Measurements from ENCODE around the gene ADARB1.

ADARB1 gene

GRCh38 chr21:45210461-45210983 lies 136.1 kb downstream of the ADARB1 start:
- TF ChIP-seq EZH2 (IDR thresholded peaks at IDR 0.05; ENCODE audit: borderline replicate concordance, low read length) (no peak), CTCF (IDR thresholded peaks at IDR 0.05; ENCODE audit: low read length) (no peak)
- H3K27ac ChIP-seq (ENCODE audit: low read depth, low read length, poor library complexity, severe bottlenecking), result no peak overlapping the region

GRCh38 chr21:45211661-45212060 lies 137.3 kb downstream of the ADARB1 start:
- Histone ChIP-seq H3K79me2 (ENCODE audit: insufficient read depth, low read length) (no peaks in the 10 kb centered on the region), H3K4me1 (ENCODE audit: insufficient read depth, low read length, severe bottlenecking) (no peaks in the 10 kb centered on the region), H4K20me1 (ENCODE audit: insufficient read depth, low read length) (no peaks in the 10 kb centered on the region), H3K9me2 (ENCODE audit: low read depth, low read length) (peaks cover 2% of the 10 kb centered on the region; the same call in 1 of the 2 replicates), H3K36me3 (ENCODE audit: insufficient read depth, low read length) (no peaks in the 10 kb centered on the region), H3K4me2 (ENCODE audit: low read length) (no peak overlapping the region), H3K9me3 (ENCODE audit: low read length) (no peaks in the 10 kb centered on the region), H3K9ac (ENCODE audit: low read length) (no peak overlapping the region), H3K4me3 (ENCODE audit: low read depth, low read length, poor library complexity, severe bottlenecking) (no peak overlapping the region), H2AFZ (ENCODE audit: low read length) (no peak overlapping the region), H3F3A (ENCODE audit: insufficient read depth, low read length) (no peaks in the 10 kb centered on the region), H3K27me3 (ENCODE audit: insufficient read depth, low read length) (no peaks in the 10 kb centered on the region), H3K27ac (ENCODE audit: low read depth, low read length, poor library complexity, severe bottlenecking) (no peak overlapping the region)
- no peak for TF ChIP-seq CTCF (IDR thresholded peaks at IDR 0.05; ENCODE audit: low read length)
- no peak for TF ChIP-seq EZH2 (IDR thresholded peaks at IDR 0.05; ENCODE audit: borderline replicate concordance, low read length)

More at GRCh38 chr21:45210461-45210983, 136.1 kb downstream of the ADARB1 start:
- no peak overlapping the region for H3K4me3 ChIP-seq (ENCODE audit: low read depth, low read length, poor library complexity, severe bottlenecking)
- no peaks in the 10 kb centered on the region for H3K79me2 ChIP-seq (ENCODE audit: insufficient read depth, low read length)
- H4K20me1 ChIP-seq (ENCODE audit: insufficient read depth, low read length), result no peaks in the 10 kb centered on the region
- H3K4me2 ChIP-seq (ENCODE audit: low read length), result no peak overlapping the region
- H3K4me1 ChIP-seq (ENCODE audit: insufficient read depth, low read length, severe bottlenecking), result no peaks in the 10 kb centered on the region
- H3K9me2 ChIP-seq (ENCODE audit: low read depth, low read length), result no peaks in the 10 kb centered on the region
- no peaks in the 10 kb centered on the region for H3K36me3 ChIP-seq (ENCODE audit: insufficient read depth, low read length)
- H3F3A ChIP-seq (ENCODE audit: insufficient read depth, low read length), result no peaks in the 10 kb centered on the region
- no peak overlapping the region for H2AFZ ChIP-seq (ENCODE audit: low read length)
- no peaks in the 10 kb centered on the region for H3K27me3 ChIP-seq (ENCODE audit: insufficient read depth, low read length)
- no peaks in the 10 kb centered on the region for H3K9me3 ChIP-seq (ENCODE audit: low read length)
- no peak overlapping the region for H3K9ac ChIP-seq (ENCODE audit: low read length)

GRCh38 chr21:45213392-45213791 lies 139.0 kb downstream of the ADARB1 start:
- H3K9me3 ChIP-seq (ENCODE audit: low read length), result no peaks in the 10 kb centered on the region
- no peak overlapping the region for H3K27ac ChIP-seq (ENCODE audit: low read depth, low read length, poor library complexity, severe bottlenecking)
- H3K4me3 ChIP-seq (ENCODE audit: low read depth, low read length, poor library complexity, severe bottlenecking), result no peak overlapping the region
- H3K4me1 ChIP-seq (ENCODE audit: insufficient read depth, low read length, severe bottlenecking), result no peaks in the 10 kb centered on the region
- H2AFZ ChIP-seq (ENCODE audit: low read length), result no peak overlapping the region
- H3K4me2 ChIP-seq (ENCODE audit: low read length), result no peak overlapping the region
- H3K79me2 ChIP-seq (ENCODE audit: insufficient read depth, low read length), result no peaks in the 10 kb centered on the region
- H4K20me1 ChIP-seq (ENCODE audit: insufficient read depth, low read length), result no peaks in the 10 kb centered on the region
- H3K36me3 ChIP-seq (ENCODE audit: insufficient read depth, low read length), result no peaks in the 10 kb centered on the region
- H3K9me2 ChIP-seq (ENCODE audit: low read depth, low read length), result peaks cover 2% of the 10 kb centered on the region; the same call in 1 of the 2 replicates
- no peak for TF ChIP-seq EZH2 (IDR thresholded peaks at IDR 0.05; ENCODE audit: borderline replicate concordance, low read length)
- no peak for TF ChIP-seq CTCF (IDR thresholded peaks at IDR 0.05; ENCODE audit: low read length)
- no peaks in the 10 kb centered on the region for H3K27me3 ChIP-seq (ENCODE audit: insufficient read depth, low read length)
- no peak overlapping the region for H3K9ac ChIP-seq (ENCODE audit: low read length)
- no peaks in the 10 kb centered on the region for H3F3A ChIP-seq (ENCODE audit: insufficient read depth, low read length)

Measured in OCI-LY1 (cell line).